Body of pancreas (tissue), 4 donors: Measurements from ENCODE around the gene PDE4D.

Source experiments
- CTCF ChIP-seq, 7 experiments: fragments of 450-650 bp in 4 of 7; fragments of 200-600 bp in 3 of 7; sonication (generic) in 3 of 7; IDR thresholded peaks; one replicate each; pipeline ENCODE4 v1.5.1; 2016 to 2019; ENCODE audit warnings: antibody characterized with exemption in 7 of 7
- POLR2A ChIP-seq, 3 donors: fragments of 450-650 bp; IDR thresholded peaks; one replicate each; pipeline ENCODE4 v1.6.1; 2016; ENCODE audit warnings: antibody characterized with exemption in 3 of 3, mild to moderate bottlenecking in 2 of 3

GRCh38 chr5:59753599-59753998, 139.9 kb downstream of the PDE4D start:
- TF ChIP-seq POLR2A (IDR thresholded peaks at IDR 0.05): no peak
- no peak for TF ChIP-seq CTCF (IDR thresholded peaks at IDR 0.05)
